GM23248 (cell line): ENCODE results near the gene PDHX. TPM values are rescaled to one million over a fixed set of nuclear protein-coding genes. Genes with fewer than 3 reads are reported as not detected.

ENCODE experiments used
- DNase-seq: peaks from one replicate; pipeline ENCODE4 v3.0.0-alpha.2; 2015
- H2AFZ ChIP-seq: fragments of 200-600 bp; sonication (generic); 2 replicates; pipeline ENCODE4 v1.6.1; 2016; ENCODE audit warnings: antibody characterized with exemption
- H3F3A ChIP-seq: fragments of 200-600 bp; sonication (generic); 2 replicates; pipeline ENCODE4 v1.6.1; 2016; ENCODE audit warnings: mild to moderate bottlenecking, antibody characterized with exemption, mixed run types; ENCODE audit not compliant: insufficient read depth
- H3K27ac ChIP-seq: fragments of 200-600 bp; sonication (generic); 2 replicates; pipeline ENCODE4 v1.5.1; 2016; ENCODE audit warnings: mild to moderate bottlenecking
- H3K27me3 ChIP-seq: fragments of 200-600 bp; sonication (generic); replicated peaks from 2 replicates; pipeline ENCODE4 v1.6.1; 2016; ENCODE audit warnings: mild to moderate bottlenecking; ENCODE audit not compliant: insufficient read depth
- H3K36me3 ChIP-seq: fragments of 200-600 bp; sonication (generic); 2 replicates; pipeline ENCODE4 v1.6.1; 2016; ENCODE audit warnings: low read depth, mild to moderate bottlenecking
- H3K4me1 ChIP-seq: fragments of 200-600 bp; sonication (generic); 2 replicates; pipeline ENCODE4 v1.6.1; 2016; ENCODE audit warnings: mild to moderate bottlenecking; ENCODE audit not compliant: insufficient read depth
- H3K4me2 ChIP-seq: fragments of 200-600 bp; sonication (generic); one replicate; pipeline ENCODE4 v1.6.1; 2016; ENCODE audit warnings: mild to moderate bottlenecking; ENCODE audit not compliant: unreplicated experiment
- H3K4me3 ChIP-seq: fragments of 200-600 bp; sonication (generic); 2 replicates; pipeline ENCODE4 v1.5.1; 2016; ENCODE audit warnings: mild to moderate bottlenecking
- H3K79me2 ChIP-seq: fragments of 200-600 bp; sonication (generic); 2 replicates; pipeline ENCODE4 v1.6.1; 2016; ENCODE audit warnings: mild to moderate bottlenecking; ENCODE audit not compliant: insufficient read depth
- H3K9ac ChIP-seq: fragments of 200-600 bp; sonication (generic); 2 replicates; pipeline ENCODE4 v1.6.1; 2016; ENCODE audit warnings: mild to moderate bottlenecking
- H3K9me2 ChIP-seq: fragments of 200-600 bp; sonication (generic); 2 replicates; pipeline ENCODE4 v1.6.1; 2016; ENCODE audit warnings: mixed run types, mild to moderate bottlenecking, moderate library complexity; ENCODE audit not compliant: insufficient read depth
- H3K9me3 ChIP-seq: fragments of 200-600 bp; sonication (generic); one replicate; pipeline ENCODE4 v1.6.1; 2017; ENCODE audit warnings: low read depth
- H4K20me1 ChIP-seq: fragments of 200-600 bp; sonication (generic); 2 replicates; pipeline ENCODE4 v1.6.0; 2016; ENCODE audit not compliant: insufficient read depth
- EZH2 ChIP-seq: fragments of 200-600 bp; sonication (generic); IDR thresholded peaks from 2 replicates; pipeline ENCODE4 v1.6.1; 2018; ENCODE audit warnings: antibody characterized with exemption, mild to moderate bottlenecking; ENCODE audit not compliant: insufficient read depth, poor library complexity, severe bottlenecking
- EZH2phosphoT487 ChIP-seq: fragments of 200-600 bp; sonication (generic); IDR thresholded peaks from 2 replicates; pipeline ENCODE4 v1.6.1; 2018; ENCODE audit warnings: antibody characterized with exemption, moderate library complexity, mild to moderate bottlenecking, low read depth; ENCODE audit not compliant: insufficient read depth
- WGBS, 2 experiments: methylation state at CpG; one replicate each; pipeline ENCODE4 v1.1.6; 2015 to 2017; ENCODE audit warnings: low lambda C conversion rate in 2 of 2, low coverage in 1 of 2; ENCODE audit errors: missing lambda C conversion rate in 2 of 2; 5-methylcytosine and 5-hydroxymethylcytosine counted together
- in situ Hi-C: fragments of 300-500 bp; cut with MboI; formaldehyde crosslinking; loops from 2 replicates; pipeline ENCODE4 v1.15.0; 2020
- polyA plus RNA-seq: library from polyadenylated mRNA; unstranded; fragments of >200 nt; fragmentation: Nextera tagmentation; extraction: Ambion mirVana; gene quantifications from 2 replicates; pipeline ENCODE4 v1.2.1, GENCODE V29; 2016
- total RNA-seq: library from RNA; depleted of rRNA; stranded (reverse); fragments of >200 nt; shearing (Covaris generic); gene quantifications from 2 replicates; pipeline ENCODE4 v1.2.3, GENCODE V29; 2014

The PDHX gene
- total and polyA plus RNA-seq, 2 experiments from 2014 or later: 36.1 to 40.1 TPM

- H3K4me2 ChIP-seq: peak overlapping the region; percentile 77
- in situ Hi-C loops: no loop called here
- no peaks in the 10 kb centered on the region for H3K79me2 ChIP-seq
- DNase-seq: peak; percentile 97
- H3K4me3 ChIP-seq: peak overlapping the region; percentile 43
- peak overlapping the region; percentile 99 for H3K27ac ChIP-seq
- H3F3A ChIP-seq: peaks cover 25% of the 10 kb centered on the region
- no peak overlapping the region for H2AFZ ChIP-seq
- H4K20me1 ChIP-seq: no peaks in the 10 kb centered on the region
- H3K9ac ChIP-seq: peak overlapping the region; percentile 88
- no peaks in the 10 kb centered on the region for H3K9me2 ChIP-seq
- no peaks in the 10 kb centered on the region for H3K36me3 ChIP-seq
- 10 to 13% methylated on average over 5 of the region's 5 CpGs for WGBS, 2 experiments
- H3K4me1 ChIP-seq: peaks cover 32% of the 10 kb centered on the region
- no peaks in the 10 kb centered on the region for H3K27me3 ChIP-seq
- H3K9me3 ChIP-seq: no peaks in the 10 kb centered on the region
- TF ChIP-seq EZH2 (no peak), EZH2phosphoT487 (no peak)
Measured at GRCh38 chr11:35029979-35030682, 113.7 kb downstream of the PDHX start.

- H3K4me1 ChIP-seq: peaks cover 38% of the 10 kb centered on the region
- peaks cover 31% of the 10 kb centered on the region for H3F3A ChIP-seq
- peak overlapping the region; percentile 88 for H3K9ac ChIP-seq
- H3K9me3 ChIP-seq: no peaks in the 10 kb centered on the region
- TF ChIP-seq EZH2phosphoT487 (no peak), EZH2 (no peak)
- no peaks in the 10 kb centered on the region for H3K36me3 ChIP-seq
- peak overlapping the region; percentile 99 for H3K27ac ChIP-seq
- no peaks in the 10 kb centered on the region for H3K27me3 ChIP-seq
- no peaks in the 10 kb centered on the region for H4K20me1 ChIP-seq
- peak; percentile 100 for DNase-seq
- in situ Hi-C loops: no loop called here
- WGBS, 2 experiments: 4 to 6% methylated on average over 11 of the region's 11 CpGs
- peak overlapping the region; percentile 77 for H3K4me2 ChIP-seq
- no peaks in the 10 kb centered on the region for H3K79me2 ChIP-seq
- H2AFZ ChIP-seq: no peak overlapping the region
- no peaks in the 10 kb centered on the region for H3K9me2 ChIP-seq
- peak overlapping the region; percentile 43 for H3K4me3 ChIP-seq
Measured at GRCh38 chr11:35030716-35031213, 114.3 kb downstream of the PDHX start.

GRCh38 chr11:35031346-35031745 lies 114.9 kb downstream of the PDHX start:
- peak overlapping the region; percentile 88 for H3K9ac ChIP-seq
- no peak overlapping the region for H3K4me3 ChIP-seq
- no peaks in the 10 kb centered on the region for H3K79me2 ChIP-seq
- H3K4me2 ChIP-seq: peak overlapping the region; percentile 77
- TF ChIP-seq EZH2 (no peak), EZH2phosphoT487 (no peak)
- in situ Hi-C loops: no loop called here
- H2AFZ ChIP-seq: no peak overlapping the region
- H3K36me3 ChIP-seq: no peaks in the 10 kb centered on the region
- H3K9me2 ChIP-seq: no peaks in the 10 kb centered on the region
- H3F3A ChIP-seq: peaks cover 35% of the 10 kb centered on the region
- WGBS, 2 experiments: 89 to 95% methylated on average over 2 of the region's 2 CpGs
- DNase-seq: no peak
- peak overlapping the region; percentile 99 for H3K27ac ChIP-seq
- H4K20me1 ChIP-seq: no peaks in the 10 kb centered on the region
- peaks cover 42% of the 10 kb centered on the region for H3K4me1 ChIP-seq
- no peaks in the 10 kb centered on the region for H3K9me3 ChIP-seq
- H3K27me3 ChIP-seq: no peaks in the 10 kb centered on the region

GRCh38 chr11:35031867-35032266 lies 115.4 kb downstream of the PDHX start:
- no peak for TF ChIP-seq EZH2phosphoT487
- TF ChIP-seq EZH2: no peak
- Histone ChIP-seq H2AFZ (no peak overlapping the region), H3K4me2 (peak overlapping the region; percentile 29)

GRCh38 chr11:35033011-35033410 lies 116.6 kb downstream of the PDHX start:
- Histone ChIP-seq H3K4me3 (no peak overlapping the region), H3K4me2 (no peak overlapping the region), H3K9me3 (no peaks in the 10 kb centered on the region), H3F3A (peaks cover 43% of the 10 kb centered on the region), H3K9ac (no peak overlapping the region), H3K27ac (no peak overlapping the region), H3K4me1 (peaks cover 48% of the 10 kb centered on the region), H2AFZ (no peak overlapping the region), H3K36me3 (no peaks in the 10 kb centered on the region), H4K20me1 (no peaks in the 10 kb centered on the region), H3K27me3 (no peaks in the 10 kb centered on the region), H3K79me2 (no peaks in the 10 kb centered on the region), H3K9me2 (peaks cover 7% of the 10 kb centered on the region; the same call in 1 of the 2 replicates)
- WGBS, 2 experiments: 97% methylated on average over 6 of the region's 6 CpGs
- no peak for TF ChIP-seq EZH2phosphoT487
- no peak for TF ChIP-seq EZH2
- DNase-seq: no peak
- in situ Hi-C loops: no loop called here

More at GRCh38 chr11:35031867-35032266, 115.4 kb downstream of the PDHX start:
- peak; percentile 79 for DNase-seq
- Histone ChIP-seq H3K9ac (peak overlapping the region; percentile 88), H3K9me3 (no peaks in the 10 kb centered on the region), H3K4me1 (peaks cover 47% of the 10 kb centered on the region), H3K9me2 (no peaks in the 10 kb centered on the region), H3K36me3 (no peaks in the 10 kb centered on the region), H4K20me1 (no peaks in the 10 kb centered on the region), H3K27me3 (no peaks in the 10 kb centered on the region), H3K79me2 (no peaks in the 10 kb centered on the region), H3K27ac (peak overlapping the region; percentile 99), H3K4me3 (no peak overlapping the region), H3F3A (peaks cover 40% of the 10 kb centered on the region)
- 0 to 8% methylated on average over 1 of the region's 1 CpG for WGBS, 2 experiments
- in situ Hi-C loops: no loop called here
